ENCODE measurements around the gene SPOUT1.

The SPOUT1 gene

DNA sequence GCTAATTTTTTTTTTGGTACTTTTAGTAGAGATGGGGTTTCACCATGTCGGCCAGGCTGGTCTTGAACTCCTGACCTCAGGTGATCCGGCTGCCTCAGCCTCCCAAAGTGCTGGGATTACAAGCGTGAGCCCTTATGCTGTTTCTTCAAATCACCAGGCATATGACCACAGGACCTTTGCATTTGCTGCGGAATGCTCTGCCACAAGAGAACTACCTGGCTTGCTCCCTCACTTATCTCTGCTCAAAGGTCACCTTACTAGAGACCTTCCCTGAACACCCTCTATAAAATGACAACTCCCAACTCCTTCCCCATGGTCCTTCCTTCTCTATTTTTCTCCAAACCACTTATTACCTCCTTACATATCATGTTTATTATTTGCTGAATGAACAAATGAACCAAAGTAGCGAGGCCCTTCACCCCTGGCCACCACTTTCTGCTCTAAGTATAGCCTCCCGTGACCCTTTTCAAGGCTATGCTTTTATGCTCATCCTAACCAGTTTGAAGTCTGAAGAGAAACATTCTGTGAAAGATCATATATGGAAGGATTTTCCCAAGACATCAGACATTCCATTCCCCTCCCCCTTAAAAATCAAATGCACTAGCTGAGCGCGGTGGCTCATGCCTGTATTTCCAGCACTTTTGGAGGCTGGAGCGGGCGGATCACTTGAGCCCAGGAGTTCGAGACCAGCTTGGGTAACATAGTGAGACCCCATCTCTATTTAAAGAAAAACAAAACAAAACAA, 59.1 kb downstream of the SPOUT1 start:
- DNase-seq = no peak

All from NK-92 treated with Interleukin-12 subunit alpha and Interleukin-12 subunit beta, amount 100 ng/mL, for 24 hours (cell line).